ENCODE data around the gene ARRDC5. TPM values are rescaled to one million over a fixed set of nuclear protein-coding genes. Genes with fewer than 3 reads are reported as not detected.
A peak's percentile ranks its signal among the peaks of the same experiment; 100 is the strongest.

ARRDC5 gene
- total RNA-seq, 1 donor from 2014 or later: not detected

DNA sequence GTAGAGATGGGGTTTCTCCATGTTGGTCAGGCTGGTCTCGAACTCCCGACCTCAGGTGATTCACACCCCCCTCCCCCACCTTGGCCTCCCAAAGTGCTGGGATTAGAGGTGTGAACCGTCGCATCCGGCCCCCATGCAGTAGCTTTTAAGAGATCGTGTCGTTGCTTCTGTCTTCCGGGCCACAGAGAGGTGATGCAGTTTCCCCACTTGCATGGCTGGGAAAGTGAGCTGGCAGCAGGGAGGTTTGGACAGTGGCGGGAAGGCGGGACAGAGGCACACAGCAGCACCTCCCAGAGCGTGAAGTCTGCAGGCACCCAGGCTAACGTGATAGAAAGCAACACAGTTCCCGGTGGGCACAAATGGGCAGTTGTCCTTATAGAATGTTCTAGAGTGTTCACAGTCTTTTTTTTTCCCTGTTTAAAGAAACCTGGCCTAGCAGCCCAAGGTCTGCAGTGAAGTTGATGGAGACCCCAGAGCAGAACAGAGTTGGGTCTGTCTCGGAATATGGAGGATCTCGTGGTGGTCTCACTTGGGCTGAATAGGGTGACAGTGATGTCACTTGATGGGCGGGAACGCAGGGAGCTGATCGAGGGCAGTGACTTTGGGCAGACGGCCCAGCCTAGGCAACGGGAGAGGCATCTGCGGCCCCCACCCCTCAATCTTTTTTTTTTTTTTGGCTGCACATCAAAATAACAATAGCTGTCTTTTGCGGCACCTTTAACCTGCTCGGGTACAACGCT is 11.5 kb upstream of the ARRDC5 start:
- Mint-ChIP-seq H3K27me3 (no peaks in the 10 kb centered on the region), H3K9me3 (ENCODE audit: low read depth) (no peaks in the 10 kb centered on the region), H3K4me3 (ENCODE audit: low read depth) (no peak overlapping the region), H3K36me3 (ENCODE audit: insufficient read depth) (peaks cover 5% of the 10 kb centered on the region), H3K27ac (peak overlapping the region; percentile 19), H3K4me1 (ENCODE audit: low read depth) (peaks cover 12% of the 10 kb centered on the region)
- TF ChIP-seq, protein P1, sequence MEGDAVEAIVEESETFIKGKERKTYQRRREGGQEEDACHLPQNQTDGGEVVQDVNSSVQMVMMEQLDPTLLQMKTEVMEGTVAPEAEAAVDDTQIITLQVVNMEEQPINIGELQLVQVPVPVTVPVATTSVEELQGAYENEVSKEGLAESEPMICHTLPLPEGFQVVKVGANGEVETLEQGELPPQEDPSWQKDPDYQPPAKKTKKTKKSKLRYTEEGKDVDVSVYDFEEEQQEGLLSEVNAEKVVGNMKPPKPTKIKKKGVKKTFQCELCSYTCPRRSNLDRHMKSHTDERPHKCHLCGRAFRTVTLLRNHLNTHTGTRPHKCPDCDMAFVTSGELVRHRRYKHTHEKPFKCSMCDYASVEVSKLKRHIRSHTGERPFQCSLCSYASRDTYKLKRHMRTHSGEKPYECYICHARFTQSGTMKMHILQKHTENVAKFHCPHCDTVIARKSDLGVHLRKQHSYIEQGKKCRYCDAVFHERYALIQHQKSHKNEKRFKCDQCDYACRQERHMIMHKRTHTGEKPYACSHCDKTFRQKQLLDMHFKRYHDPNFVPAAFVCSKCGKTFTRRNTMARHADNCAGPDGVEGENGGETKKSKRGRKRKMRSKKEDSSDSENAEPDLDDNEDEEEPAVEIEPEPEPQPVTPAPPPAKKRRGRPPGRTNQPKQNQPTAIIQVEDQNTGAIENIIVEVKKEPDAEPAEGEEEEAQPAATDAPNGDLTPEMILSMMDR (IDR thresholded peaks at IDR 0.05; ENCODE audit: unreplicated experiment): no peak
- no peak for DNase-seq (ENCODE audit: low spot score, unreplicated experiment)

DNA sequence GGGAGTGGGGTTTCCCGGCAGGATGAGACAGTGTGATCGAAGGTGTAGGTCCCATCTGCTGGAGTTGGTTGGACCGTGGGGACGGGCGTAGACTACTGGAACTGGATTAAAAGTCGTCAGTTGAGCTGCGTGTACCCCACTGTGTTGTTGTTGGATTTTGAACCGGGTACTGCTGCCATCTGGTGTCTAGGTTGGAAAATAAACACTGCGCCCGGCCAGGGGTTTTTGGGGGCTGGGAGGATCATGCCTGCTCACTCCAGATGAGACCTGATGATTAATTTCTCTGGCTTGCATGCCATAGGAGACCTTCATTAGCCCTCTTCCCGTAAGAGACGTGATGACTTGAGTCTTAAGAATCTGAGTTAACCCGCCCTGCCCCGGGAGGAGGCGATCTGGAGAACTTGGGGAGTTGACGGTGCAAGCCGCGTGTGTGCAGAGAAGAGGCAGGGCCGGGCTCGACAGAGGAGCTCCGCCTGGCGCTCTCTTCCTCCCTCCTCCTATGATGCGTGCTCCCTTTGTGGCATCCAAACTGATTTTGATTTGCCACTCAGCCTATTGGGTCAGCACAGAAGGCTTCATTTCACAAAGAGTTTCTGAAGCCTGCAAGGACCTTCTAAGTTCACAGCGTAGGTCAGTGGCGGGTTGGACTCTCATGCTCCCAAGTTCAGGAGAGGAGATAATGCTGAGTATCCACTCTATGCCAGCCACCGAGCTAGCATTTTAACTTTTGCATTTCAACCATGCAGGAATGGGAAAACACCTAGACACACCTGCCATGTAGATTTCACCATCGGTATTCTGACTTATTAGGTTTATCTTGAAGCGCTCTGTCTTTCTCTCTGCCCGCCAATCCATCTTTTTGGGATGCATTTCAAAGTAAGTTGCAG is 9.3 kb upstream of the ARRDC5 start:
- TF ChIP-seq, protein P1 (IDR thresholded peaks at IDR 0.05; ENCODE audit: unreplicated experiment): peak; percentile 57
- Mint-ChIP-seq H3K4me1 (ENCODE audit: low read depth) (peaks cover 21% of the 10 kb centered on the region), H3K27ac (peak overlapping the region; percentile 41), H3K4me3 (ENCODE audit: low read depth) (peak overlapping the region; percentile 80), H3K27me3 (no peaks in the 10 kb centered on the region), H3K36me3 (ENCODE audit: insufficient read depth) (peaks cover 5% of the 10 kb centered on the region), H3K9me3 (ENCODE audit: low read depth) (no peaks in the 10 kb centered on the region)
- DNase-seq (ENCODE audit: low spot score, unreplicated experiment): peak; percentile 36

- TF ChIP-seq, protein P1 (IDR thresholded peaks at IDR 0.05; ENCODE audit: unreplicated experiment): no peak
- H3K4me3 Mint-ChIP-seq (ENCODE audit: low read depth): peak overlapping the region; percentile 80
- H3K9me3 Mint-ChIP-seq (ENCODE audit: low read depth): no peaks in the 10 kb centered on the region
- no peak for DNase-seq (ENCODE audit: low spot score, unreplicated experiment)
- H3K36me3 Mint-ChIP-seq (ENCODE audit: insufficient read depth): peaks cover 2% of the 10 kb centered on the region
- peaks cover 21% of the 10 kb centered on the region for H3K4me1 Mint-ChIP-seq (ENCODE audit: low read depth)
- H3K27me3 Mint-ChIP-seq: no peaks in the 10 kb centered on the region
- H3K27ac Mint-ChIP-seq: peak overlapping the region; percentile 41
Observed at GRCh38 chr19:4911314-4911713, 8.6 kb upstream of the ARRDC5 start.

DNA sequence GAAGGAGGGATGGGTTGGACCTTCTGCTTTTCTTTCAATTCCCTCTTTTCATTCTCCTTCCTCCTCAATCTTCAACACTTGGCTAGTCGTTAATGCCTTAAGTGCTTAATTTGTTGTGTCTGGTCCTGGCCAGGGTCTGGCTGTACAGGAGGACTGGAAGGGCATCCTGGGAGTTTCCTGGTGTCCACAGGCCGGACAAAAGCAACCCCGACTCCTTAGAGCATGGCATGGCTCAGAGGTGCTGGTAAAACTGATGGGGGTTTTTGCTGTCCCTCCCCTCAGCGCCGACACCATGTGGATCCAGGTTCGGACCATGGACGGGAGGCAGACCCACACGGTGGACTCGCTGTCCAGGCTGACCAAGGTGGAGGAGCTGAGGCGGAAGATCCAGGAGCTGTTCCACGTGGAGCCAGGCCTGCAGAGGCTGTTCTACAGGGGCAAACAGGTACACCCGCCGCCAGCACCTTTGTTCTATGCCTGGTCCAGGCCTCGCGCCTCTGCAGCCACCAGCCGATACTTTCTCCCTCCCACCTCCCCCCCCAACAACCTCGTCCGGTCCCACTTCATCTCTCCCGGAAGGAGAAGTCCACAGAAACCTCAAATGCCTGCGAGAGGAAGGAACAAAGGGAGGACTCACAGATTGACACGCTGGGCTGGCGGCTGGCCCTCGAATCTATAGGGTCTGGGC is 8.0 kb upstream of the ARRDC5 start:
- Mint-ChIP-seq H3K27me3 (no peaks in the 10 kb centered on the region), H3K9me3 (ENCODE audit: low read depth) (no peaks in the 10 kb centered on the region), H3K4me1 (ENCODE audit: low read depth) (peaks cover 21% of the 10 kb centered on the region), H3K36me3 (ENCODE audit: insufficient read depth) (peaks cover 2% of the 10 kb centered on the region), H3K4me3 (ENCODE audit: low read depth) (peak overlapping the region; percentile 80), H3K27ac (peak overlapping the region; percentile 86)
- TF ChIP-seq, protein P1 (IDR thresholded peaks at IDR 0.05; ENCODE audit: unreplicated experiment): no peak
- no peak for DNase-seq (ENCODE audit: low spot score, unreplicated experiment)

Data from progenitor cell of endocrine pancreas (in vitro differentiated cells).